K562 (cell line): ENCODE results near the gene SH2D5. TPM values are rescaled to one million over a fixed set of nuclear protein-coding genes. Genes with fewer than 3 reads are reported as not detected.

ENCODE experiments used
- ATAC-seq: fragments of 200-7000 bp; cut with Tn5 transposase; 3 replicates; pipeline ENCODE4 v1.9.1; 2020; ENCODE audit warnings: moderate library complexity
- BruUV-seq: library from RNA; stranded (reverse); fragments of 400-500 nt; replicated peaks from 2 replicates; lab custom pipeline; 2021; lab: Mats Ljungman, UMichigan
- CTCF ChIA-PET: fragments of 300-600 bp; formaldehyde crosslinking; extraction: SDS; loops from one replicate; lab custom pipeline; 2021; ENCODE audit warnings: low intra/inter-chr PET ratio; lab: Yijun Ruan, JAX
- POLR2A ChIA-PET: fragments of 300-600, 350-650 bp; sonication (Branson Sonifier 250); formaldehyde crosslinking; extraction: SDS; loops from one replicate; lab custom pipeline; 2021; ENCODE audit warnings: antibody characterized with exemption, inconsistent platforms; lab: Yijun Ruan, JAX
- DNase-seq, 4 experiments: peaks; one replicate each; pipeline versions ENCODE4 v3.0.0 to v3.0.0-alpha.2; 2011 to 2018; ENCODE audit warnings: low spot score in 3 of 4, mixed read lengths in 3 of 4; ENCODE audit errors: extremely low read depth in 1 of 4
- FAIRE-seq: peaks from 2 replicates; lab custom pipeline; 2011; peaks lifted over from hg19 to GRCh38; lab: Jason Lieb, UNC
- H2AFZ ChIP-seq: 2 replicates; pipeline ENCODE4 v1.6.0; 2011; ENCODE audit warnings: low read depth, low read length, control low read depth, inconsistent platforms
- H3K27ac ChIP-seq: fragments of 200-600 bp; 3 replicates; pipeline ENCODE4 v1.8.0; 2011; ENCODE audit warnings: low read depth, mild to moderate bottlenecking, control low read depth, inconsistent platforms, low read length, moderate library complexity, mixed read lengths; ENCODE audit errors: extremely low read depth
- H3K27me3 ChIP-seq, 2 experiments: fragments of 300-600 bp in 1 of 2; 2 replicates in 1 of 2; 3 replicates in 1 of 2; pipeline versions ENCODE4 v1.6.0 to v1.8.0; 2011; ENCODE audit warnings: inconsistent platforms in 2 of 2, low read length in 2 of 2, mild to moderate bottlenecking in 1 of 2, mixed read lengths in 1 of 2, moderate library complexity in 1 of 2; ENCODE audit not compliant: control insufficient read depth in 2 of 2, insufficient read depth in 2 of 2
- H3K36me3 ChIP-seq: fragments of 300-600 bp; 3 replicates; pipeline ENCODE4 v1.8.0; 2011; ENCODE audit warnings: mild to moderate bottlenecking, low read length, inconsistent platforms; ENCODE audit not compliant: control insufficient read depth, insufficient read depth
- H3K4me1 ChIP-seq, 2 experiments: fragments of 200-600 bp in 1 of 2; replicated peaks in 1 of 2; 2 replicates in 1 of 2; 3 replicates in 1 of 2; pipeline versions ENCODE4 v1.5.1 to v1.8.0; 2011; ENCODE audit warnings: inconsistent platforms in 2 of 2, low read length in 2 of 2, mild to moderate bottlenecking in 1 of 2, mixed read lengths in 1 of 2, moderate library complexity in 1 of 2; ENCODE audit not compliant: control insufficient read depth in 2 of 2, insufficient read depth in 2 of 2
- H3K4me2 ChIP-seq: 2 replicates; pipeline ENCODE4 v1.6.1; 2011; ENCODE audit warnings: low read length, control low read depth, inconsistent platforms, mixed read lengths; ENCODE audit not compliant: insufficient read depth
- H3K4me3 ChIP-seq: fragments of 200-600 bp; sonication (generic), shearing (Covaris generic); 2 replicates; pipeline ENCODE4 v1.5.1; 2016; ENCODE audit warnings: control low read depth, inconsistent platforms
- H3K79me2 ChIP-seq: fragments of 200-600 bp; 3 replicates; pipeline ENCODE4 v1.8.0; 2011; ENCODE audit warnings: low read length, inconsistent platforms; ENCODE audit not compliant: control insufficient read depth, insufficient read depth
- H3K9ac ChIP-seq, 2 experiments: 2 replicates each; pipeline versions ENCODE4 v1.6.0 to v1.6.1; 2011; ENCODE audit warnings: low read depth in 2 of 2, low read length in 2 of 2, control low read depth in 1 of 2, inconsistent platforms in 1 of 2, mild to moderate bottlenecking in 1 of 2, mixed read lengths in 1 of 2; ENCODE audit not compliant: insufficient read depth in 1 of 2
- H3K9me1 ChIP-seq: one replicate; pipeline ENCODE4 v1.6.0; 2011; ENCODE audit warnings: inconsistent platforms, mild to moderate bottlenecking, low read length, moderate library complexity; ENCODE audit not compliant: control insufficient read depth, insufficient read depth
- H3K9me3 ChIP-seq: replicated peaks from 2 replicates; pipeline ENCODE4 v1.5.1; 2011; ENCODE audit warnings: low read depth, low read length, inconsistent platforms; ENCODE audit not compliant: control insufficient read depth, insufficient read depth
- H4K20me1 ChIP-seq: replicated peaks from 2 replicates; pipeline ENCODE4 v1.6.1; 2011; ENCODE audit warnings: low read length, inconsistent platforms, mixed read lengths; ENCODE audit not compliant: control insufficient read depth, insufficient read depth
- CBFA2T2 ChIP-seq: fragments of 450-650 bp; conservative IDR thresholded peaks from 2 replicates; pipeline ENCODE4 v1.6.1; 2017; ENCODE audit warnings: mild to moderate bottlenecking
- CBX3 ChIP-seq, 2 experiments: IDR thresholded peaks; 1 replicate in 1 of 2; 2 replicates in 1 of 2; pipeline ENCODE4 v1.6.1; 2012; ENCODE audit warnings: inconsistent platforms in 2 of 2, low read length in 2 of 2, borderline replicate concordance in 1 of 2, control low read depth in 1 of 2
- DACH1 ChIP-seq: fragments of 450-650 bp; IDR thresholded peaks from 2 replicates; pipeline ENCODE4 v1.6.1; 2018; ENCODE audit not compliant: partially characterized antibody
- EHMT2 ChIP-seq: fragments of 450-650 bp; IDR thresholded peaks from 2 replicates; pipeline ENCODE4 v1.6.1; 2018; ENCODE audit warnings: antibody characterized with exemption
- FOSL1 ChIP-seq: fragments of 200-800 bp; sonication (Bioruptor generic); conservative IDR thresholded peaks from 2 replicates; pipeline ENCODE4 v1.6.1; 2016; ENCODE audit warnings: missing genetic modification characterization, missing compliant biosample characterization
- FOXM1 ChIP-seq, 2 experiments: fragments of 450-650 bp in 1 of 2; sonication (generic) in 1 of 2; formaldehyde crosslinking in 1 of 2; IDR thresholded peaks; 2 replicates each; pipeline versions ENCODE4 v1.6.1 to v1.9.0; 2017 to 2022; ENCODE audit warnings: low read depth in 2 of 2, mild to moderate bottlenecking in 2 of 2, missing genetic modification reagents in 1 of 2, moderate library complexity in 1 of 2
- PKNOX1 ChIP-seq: fragments of 450-650 bp; IDR thresholded peaks from 2 replicates; pipeline ENCODE4 v1.6.1; 2016
- PML ChIP-seq: IDR thresholded peaks from 2 replicates; pipeline ENCODE4 v1.6.1; 2012; ENCODE audit warnings: low read length, inconsistent platforms
- RBM17 ChIP-seq: fragments of 200-400 bp; formaldehyde crosslinking; IDR thresholded peaks from 2 replicates; pipeline ENCODE4 v1.6.1; 2017; ENCODE audit warnings: low read depth, mild to moderate bottlenecking, low read length, borderline replicate concordance
- SMAD3 ChIP-seq: fragments of 450-650 bp; formaldehyde crosslinking; conservative IDR thresholded peaks from 2 replicates; pipeline ENCODE4 v1.4.0; 2020; ENCODE audit warnings: mild to moderate bottlenecking
- TEAD1 ChIP-seq, 2 experiments: fragments of 450-650 bp in 1 of 2; sonication (generic) in 1 of 2; formaldehyde crosslinking; IDR thresholded peaks; 2 replicates each; pipeline versions ENCODE4 v1.4.0 to v1.8.0; 2020 to 2022; ENCODE audit warnings: mild to moderate bottlenecking in 2 of 2, missing genetic modification reagents in 1 of 2
- ZFP36 ChIP-seq: fragments of 150-350 bp; IDR thresholded peaks from 2 replicates; pipeline ENCODE4 v1.6.1; 2018; ENCODE audit warnings: low read length, low read depth; ENCODE audit not compliant: partially characterized antibody
- ZNF583 ChIP-seq: fragments of 250-450 bp; sonication (Bioruptor Pico); IDR thresholded peaks from 2 replicates; pipeline ENCODE4 v1.4.0; 2020
- WGBS: fragments of 100-300 bp; shearing (Covaris generic); methylation state at CpG from one replicate; pipeline ENCODE4 v1.1.6; 2016; ENCODE audit warnings: low coverage, mixed read lengths; ENCODE audit not compliant: insufficient coverage; ENCODE audit errors: missing lambda C conversion rate; 5-methylcytosine and 5-hydroxymethylcytosine counted together
- in situ Hi-C: fragments of 300-500 bp; cut with MboI; formaldehyde crosslinking; loops from 4 replicates; pipeline ENCODE4 v1.15.0; 2018; ENCODE audit warnings: inconsistent platforms, mixed read lengths
- intact Hi-C: fragments of 100-400 bp; cut with micrococcal nuclease; formaldehyde crosslinking; loops from 2 replicates; pipeline ENCODE4 v1.14.2; 2022
- polyA plus RNA-seq, 8 experiments: library from polyadenylated mRNA; depleted of rRNA in 4 of 8; stranded (reverse) in 5 of 8; unstranded in 3 of 8; fragments of >200 nt; fragmentation: Nextera tagmentation in 2 of 8; fragmentation: Illumina TruSeq in 1 of 8; extraction: Ambion mirVana in 2 of 8; extraction: Trizol in 1 of 8; gene quantifications; 2 replicates each; pipeline versions ENCODE4 v1.2.1 to v1.2.3, GENCODE V29; 2011 to 2014; ENCODE audit warnings: inconsistent platforms in 1 of 8, missing spikeins in 1 of 8
- total RNA-seq, 7 experiments: library from RNA; depleted of rRNA in 6 of 7; stranded (reverse); fragments of >200 nt in 6 of 7; fragmentation: Illumina TruSeq in 2 of 7; extraction: Trizol in 2 of 7; gene quantifications; 2 replicates each; pipeline versions ENCODE4 v1.2.1 to v1.2.3, GENCODE V29; 2011 to 2021; ENCODE audit warnings: low replicate concordance in 1 of 7
- TF ChIP-seq, protein P1 (sequence below): fragments of 450-650 bp; formaldehyde crosslinking; IDR thresholded peaks from 2 replicates; pipeline ENCODE4 v1.4.0; 2020; ENCODE audit warnings: mild to moderate bottlenecking
- TF ChIP-seq, protein P2 (sequence below): fragments of 450-650 bp; formaldehyde crosslinking; IDR thresholded peaks from 2 replicates; pipeline ENCODE4 v1.4.0; 2020; ENCODE audit warnings: mild to moderate bottlenecking, mixed read lengths

Gene SH2D5
- total and polyA plus RNA-seq, 9 of the 15 experiments (the other 6 are each of a cell fraction or from before 2014, with no cell fraction given), result 0.06 to 0.11 TPM; not detected in 7

DNA sequence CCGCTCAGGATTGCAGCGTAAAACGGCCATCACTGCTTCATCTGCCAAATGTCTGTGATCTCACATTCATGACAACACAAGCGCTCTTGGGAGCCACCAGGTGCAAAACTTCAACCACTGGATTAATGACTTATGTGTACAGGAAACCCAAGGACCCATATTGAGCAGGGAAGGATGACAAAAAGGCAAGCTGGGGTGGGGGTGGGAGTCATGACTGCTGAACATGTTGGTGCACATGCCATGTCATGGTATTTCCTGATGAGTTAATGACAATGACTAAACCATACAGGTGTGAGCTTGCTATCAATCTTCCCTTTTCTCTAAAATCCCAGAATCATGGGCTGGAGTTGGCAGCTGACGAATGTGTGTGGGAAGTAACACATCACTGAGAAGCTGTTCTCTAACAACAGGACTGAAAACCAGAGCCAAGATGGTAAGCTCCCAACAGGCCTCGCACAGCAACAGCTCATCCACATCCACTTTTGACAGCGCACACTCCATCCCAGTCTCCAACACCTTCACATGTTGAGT is 3.1 kb upstream of the SH2D5 start (continued):
- TF ChIP-seq ZFP36, result no peak

DNA sequence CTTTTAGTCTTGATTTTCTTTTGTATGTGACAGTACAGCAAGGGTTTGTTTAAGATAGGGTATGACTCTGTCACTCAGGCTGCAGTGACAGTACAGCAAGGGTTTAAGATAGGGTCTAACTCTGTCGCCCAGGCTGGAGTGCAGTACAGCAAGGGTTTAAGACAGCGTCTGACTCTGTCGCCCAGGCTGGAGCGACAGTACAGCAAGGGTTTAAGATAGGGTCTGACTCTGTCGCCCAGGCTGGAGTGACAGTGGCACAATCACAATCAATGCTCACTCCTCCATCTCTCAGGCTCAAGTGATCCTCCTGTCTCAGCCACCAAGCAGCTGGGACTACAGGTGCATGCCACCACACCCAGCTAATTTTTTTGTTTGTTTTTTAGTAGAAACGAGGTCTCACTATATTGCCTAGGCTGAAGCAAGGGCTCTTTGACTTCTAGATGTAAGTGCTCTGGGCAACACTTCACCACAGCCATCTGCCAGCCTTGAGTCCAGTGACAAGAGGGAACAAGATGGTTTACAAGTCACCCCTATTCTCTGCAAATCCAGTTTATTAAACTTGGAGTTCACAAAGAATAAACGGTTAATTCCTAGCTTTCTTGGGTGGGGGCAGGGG is 965 bp upstream of the SH2D5 start:
- peak overlapping the region; percentile 24 to 63; a peak in 2 of 4 replicates for H3K9ac ChIP-seq
- peaks cover 12 to 28% of the 10 kb centered on the region in 2 experiments for H3K4me1 ChIP-seq
- ChIA-PET POLR2A (interaction anchor here (0.6 to 1.6 kb wide), 7 partner anchors 9 to 230 kb away, joined by 3 to 5 read pairs (median 3); partner anchors contain the start of gene DDOST), CTCF (interaction anchor here (0.5 to 2.0 kb wide), 2 partner anchors 16 to 37 kb away, joined by 3 to 5 read pairs; partner anchors contain the start of gene KIF17)
- peak; percentile 52 for ATAC-seq
- no TSS peak for BruUV-seq
- H3K9me3 ChIP-seq, result no peaks in the 10 kb centered on the region
- peak overlapping the region; percentile 49; the same call in 2 of the 3 replicates for H3K27ac ChIP-seq
- WGBS, result 17% methylated on average over 7 of the region's 7 CpGs
- H3K36me3 ChIP-seq, result peaks cover 18% of the 10 kb centered on the region; the same call in 2 of the 3 replicates
- H3K27me3 ChIP-seq, result peaks cover 0 to 24% of the 10 kb centered on the region in 2 experiments; a peak in 3 of 5 replicates
- no peak for FAIRE-seq
- intact Hi-C loops, result loop anchor here (2.0 kb wide), 1 partner anchor 37 kb away; no protein-coding TSS in a partner anchor
- peaks cover 8% of the 10 kb centered on the region for H3K9me1 ChIP-seq
- H3K4me3 ChIP-seq, result no peak overlapping the region
- H3K4me2 ChIP-seq, result peak overlapping the region; percentile 68
- DNase-seq, result no peak
- H2AFZ ChIP-seq, result peak overlapping the region; percentile 80
- in situ Hi-C loops, result no loop called here
- H4K20me1 ChIP-seq, result peaks cover 3% of the 10 kb centered on the region; the same call in 1 of the 2 replicates
- H3K79me2 ChIP-seq, result no peaks in the 10 kb centered on the region
- TF ChIP-seq CBFA2T2 (peak; percentile 1; the same call in 1 of the 2 replicates), EHMT2 (no peak), FOSL1 (tag) (peak; percentile 89), FOXM1 (IDR thresholded peaks at IDR 0.05; ENCODE audit: low read depth) (no peak), FOXM1 (CRISPR knock-in tag; IDR thresholded peaks at IDR 0.05; ENCODE audit: low read depth) (no peak), PML (no peak), RBM17 (no peak), CBX3 (IDR thresholded peaks at IDR 0.05; ENCODE audit: borderline replicate concordance in 1 of 2, low read length in 2 of 2) (0 out of 3 replicates have a peak, but pooled peaks of 1 of the 2 experiments have one; percentile 8), DACH1 (peak; percentile 1), ZNF583 (CRISPR knock-in tag) (0 out of 2 replicates have a peak, but pooled peaks have one; percentile 5), PKNOX1 (peak; percentile 69; the same call in 1 of the 2 replicates), SMAD3 (CRISPR knock-in tag) (0 out of 2 replicates have a peak, but pooled peaks have one; percentile 33), TEAD1 (CRISPR knock-in tag; IDR thresholded peaks at IDR 0.05) (0 out of 4 replicates have a peak, but pooled peaks of 1 of the 2 experiments have one; percentile 1)
- TF ChIP-seq, protein P1, sequence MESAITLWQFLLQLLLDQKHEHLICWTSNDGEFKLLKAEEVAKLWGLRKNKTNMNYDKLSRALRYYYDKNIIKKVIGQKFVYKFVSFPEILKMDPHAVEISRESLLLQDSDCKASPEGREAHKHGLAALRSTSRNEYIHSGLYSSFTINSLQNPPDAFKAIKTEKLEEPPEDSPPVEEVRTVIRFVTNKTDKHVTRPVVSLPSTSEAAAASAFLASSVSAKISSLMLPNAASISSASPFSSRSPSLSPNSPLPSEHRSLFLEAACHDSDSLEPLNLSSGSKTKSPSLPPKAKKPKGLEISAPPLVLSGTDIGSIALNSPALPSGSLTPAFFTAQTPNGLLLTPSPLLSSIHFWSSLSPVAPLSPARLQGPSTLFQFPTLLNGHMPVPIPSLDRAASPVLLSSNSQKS, result no peak
- TF ChIP-seq, protein P2, sequence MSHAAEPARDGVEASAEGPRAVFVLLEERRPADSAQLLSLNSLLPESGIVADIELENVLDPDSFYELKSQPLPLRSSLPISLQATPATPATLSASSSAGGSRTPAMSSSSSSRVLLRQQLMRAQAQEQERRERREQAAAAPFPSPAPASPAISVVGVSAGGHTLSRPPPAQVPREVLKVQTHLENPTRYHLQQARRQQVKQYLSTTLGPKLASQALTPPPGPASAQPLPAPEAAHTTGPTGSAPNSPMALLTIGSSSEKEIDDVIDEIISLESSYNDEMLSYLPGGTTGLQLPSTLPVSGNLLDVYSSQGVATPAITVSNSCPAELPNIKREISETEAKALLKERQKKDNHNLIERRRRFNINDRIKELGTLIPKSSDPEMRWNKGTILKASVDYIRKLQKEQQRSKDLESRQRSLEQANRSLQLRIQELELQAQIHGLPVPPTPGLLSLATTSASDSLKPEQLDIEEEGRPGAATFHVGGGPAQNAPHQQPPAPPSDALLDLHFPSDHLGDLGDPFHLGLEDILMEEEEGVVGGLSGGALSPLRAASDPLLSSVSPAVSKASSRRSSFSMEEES (CRISPR knock-in tag), result 0 out of 2 replicates have a peak, but pooled peaks have one; percentile 0
